ENCODE data around the gene ZFYVE9. TPM values are rescaled to one million over a fixed set of nuclear protein-coding genes. Genes with fewer than 3 reads are reported as not detected.

Gene ZFYVE9
- polyA plus RNA-seq, 1 experiment, result 20.7 TPM

- CTCF ChIA-PET, result no interaction called here
- POLR2A ChIA-PET, result no interaction called here
- DNase-seq (ENCODE audit: low read depth, low spot score), result no peak
Observed at GRCh38 chr1:52102336-52103013, 39.4 kb upstream of the ZFYVE9 start.

GRCh38 chr1:52111492-52111891 is 30.4 kb upstream of the ZFYVE9 start:
- Histone ChIP-seq H3K27ac (ENCODE audit: low read depth, low read length) (no peak overlapping the region), H3K9me3 (ENCODE audit: control insufficient read depth, insufficient read depth, low read length) (no peaks in the 10 kb centered on the region), H3K4me3 (ENCODE audit: low read depth, low read length) (no peak overlapping the region), H3K27me3 (ENCODE audit: control insufficient read depth, insufficient read depth, low read length) (no peaks in the 10 kb centered on the region)
- no peak for DNase-seq (ENCODE audit: low read depth, low spot score)
- TF ChIP-seq CTCF (IDR thresholded peaks at IDR 0.05; ENCODE audit: low read depth, low read length), result no peak
- CTCF ChIA-PET, result interaction anchor here (0.8 to 1.2 kb wide), 3 partner anchors 10 to 15 kb away, joined by 3 to 5 read pairs (median 3); no protein-coding TSS in a partner anchor
- POLR2A ChIA-PET, result no interaction called here

More at GRCh38 chr1:52102336-52103013, 39.4 kb upstream of the ZFYVE9 start:
- no peak overlapping the region for H3K4me3 ChIP-seq (ENCODE audit: low read depth, low read length)
- H3K27ac ChIP-seq (ENCODE audit: low read depth, low read length), result no peak overlapping the region
- peaks cover 3% of the 10 kb centered on the region for H3K27me3 ChIP-seq (ENCODE audit: control insufficient read depth, insufficient read depth, low read length)
- H3K9me3 ChIP-seq (ENCODE audit: control insufficient read depth, insufficient read depth, low read length), result no peaks in the 10 kb centered on the region
- TF ChIP-seq CTCF (IDR thresholded peaks at IDR 0.05; ENCODE audit: low read depth, low read length), result no peak

- DNase-seq (ENCODE audit: low read depth, low spot score), result no peak
- ChIA-PET CTCF (interaction anchor here (0.5 to 1.1 kb wide), 4 partner anchors 9 to 588 kb away, joined by 3 to 6 read pairs (median 5); no protein-coding TSS in a partner anchor), POLR2A (no interaction called here)
- no peaks in the 10 kb centered on the region for H3K9me3 ChIP-seq (ENCODE audit: control insufficient read depth, insufficient read depth, low read length)
- H3K27ac ChIP-seq (ENCODE audit: low read depth, low read length), result no peak overlapping the region
- H3K4me3 ChIP-seq (ENCODE audit: low read depth, low read length), result no peak overlapping the region
- no peak for TF ChIP-seq CTCF (IDR thresholded peaks at IDR 0.05; ENCODE audit: low read depth, low read length)
- no peaks in the 10 kb centered on the region for H3K27me3 ChIP-seq (ENCODE audit: control insufficient read depth, insufficient read depth, low read length)
Observed at GRCh38 chr1:52112489-52112888, 29.4 kb upstream of the ZFYVE9 start.

GRCh38 chr1:52119301-52120079 is 22.4 kb upstream of the ZFYVE9 start:
- H3K27me3 ChIP-seq (ENCODE audit: control insufficient read depth, insufficient read depth, low read length), result peaks cover 5% of the 10 kb centered on the region
- CTCF ChIA-PET, result no interaction called here
- TF ChIP-seq CTCF (IDR thresholded peaks at IDR 0.05; ENCODE audit: low read depth, low read length), result no peak
- POLR2A ChIA-PET, result no interaction called here
- no peak overlapping the region for H3K4me3 ChIP-seq (ENCODE audit: low read depth, low read length)
- DNase-seq (ENCODE audit: low read depth, low spot score), result no peak
- H3K27ac ChIP-seq (ENCODE audit: low read depth, low read length), result no peak overlapping the region
- H3K9me3 ChIP-seq (ENCODE audit: control insufficient read depth, insufficient read depth, low read length), result no peaks in the 10 kb centered on the region

GRCh38 chr1:52122384-52122783 is 19.5 kb upstream of the ZFYVE9 start:
- no peaks in the 10 kb centered on the region for H3K9me3 ChIP-seq (ENCODE audit: control insufficient read depth, insufficient read depth, low read length)
- H3K4me3 ChIP-seq (ENCODE audit: low read depth, low read length), result no peak overlapping the region
- no peak for TF ChIP-seq CTCF (IDR thresholded peaks at IDR 0.05; ENCODE audit: low read depth, low read length)
- DNase-seq (ENCODE audit: low read depth, low spot score), result no peak
- peaks cover 5% of the 10 kb centered on the region for H3K27me3 ChIP-seq (ENCODE audit: control insufficient read depth, insufficient read depth, low read length)
- ChIA-PET CTCF (interaction anchor here (3.1 kb wide), 1 partner anchor 175 kb away, joined by 15 read pairs; no protein-coding TSS in a partner anchor), POLR2A (no interaction called here)
- no peak overlapping the region for H3K27ac ChIP-seq (ENCODE audit: low read depth, low read length)

Measured in AG04450 (cell line).